Measurements from ENCODE around the gene EMC8.

Gene EMC8

DNA sequence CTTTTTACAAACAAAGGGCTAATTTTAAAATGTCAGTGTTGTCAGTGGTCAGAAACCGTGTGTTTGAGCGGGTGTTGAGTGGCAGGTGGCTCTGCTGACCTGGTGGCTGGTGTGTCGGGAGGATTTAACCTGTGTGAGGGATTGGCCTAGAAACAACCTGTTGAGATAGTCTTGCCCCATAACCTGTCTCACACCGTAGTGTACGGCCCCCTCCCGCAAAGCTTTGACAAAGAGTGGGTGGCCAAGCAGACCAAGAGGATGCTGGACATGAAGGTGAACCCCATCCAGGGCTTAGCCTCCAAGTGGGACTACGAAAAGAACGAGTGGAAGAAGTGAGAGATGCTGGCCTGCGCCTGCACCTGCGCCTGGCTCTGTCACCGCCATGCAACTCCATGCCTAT, 7.2 kb upstream of the EMC8 start:
- H3K4me3 ChIP-seq (ENCODE audit: low read depth, low read length), result no peak overlapping the region
- TF ChIP-seq, protein P1, sequence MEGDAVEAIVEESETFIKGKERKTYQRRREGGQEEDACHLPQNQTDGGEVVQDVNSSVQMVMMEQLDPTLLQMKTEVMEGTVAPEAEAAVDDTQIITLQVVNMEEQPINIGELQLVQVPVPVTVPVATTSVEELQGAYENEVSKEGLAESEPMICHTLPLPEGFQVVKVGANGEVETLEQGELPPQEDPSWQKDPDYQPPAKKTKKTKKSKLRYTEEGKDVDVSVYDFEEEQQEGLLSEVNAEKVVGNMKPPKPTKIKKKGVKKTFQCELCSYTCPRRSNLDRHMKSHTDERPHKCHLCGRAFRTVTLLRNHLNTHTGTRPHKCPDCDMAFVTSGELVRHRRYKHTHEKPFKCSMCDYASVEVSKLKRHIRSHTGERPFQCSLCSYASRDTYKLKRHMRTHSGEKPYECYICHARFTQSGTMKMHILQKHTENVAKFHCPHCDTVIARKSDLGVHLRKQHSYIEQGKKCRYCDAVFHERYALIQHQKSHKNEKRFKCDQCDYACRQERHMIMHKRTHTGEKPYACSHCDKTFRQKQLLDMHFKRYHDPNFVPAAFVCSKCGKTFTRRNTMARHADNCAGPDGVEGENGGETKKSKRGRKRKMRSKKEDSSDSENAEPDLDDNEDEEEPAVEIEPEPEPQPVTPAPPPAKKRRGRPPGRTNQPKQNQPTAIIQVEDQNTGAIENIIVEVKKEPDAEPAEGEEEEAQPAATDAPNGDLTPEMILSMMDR (IDR thresholded peaks at IDR 0.05; ENCODE audit: insufficient read depth, low read depth, low read length, missing control alignments), result no peak
- DNase-seq (ENCODE audit: low read depth), result no peak

- TF ChIP-seq, protein P1 (IDR thresholded peaks at IDR 0.05; ENCODE audit: insufficient read depth, low read depth, low read length, missing control alignments), result no peak
- DNase-seq (ENCODE audit: low read depth), result no peak
- no peak overlapping the region for H3K4me3 ChIP-seq (ENCODE audit: low read depth, low read length)
Measured at GRCh38 chr16:85805442-85806045, 6.2 kb upstream of the EMC8 start.

DNA sequence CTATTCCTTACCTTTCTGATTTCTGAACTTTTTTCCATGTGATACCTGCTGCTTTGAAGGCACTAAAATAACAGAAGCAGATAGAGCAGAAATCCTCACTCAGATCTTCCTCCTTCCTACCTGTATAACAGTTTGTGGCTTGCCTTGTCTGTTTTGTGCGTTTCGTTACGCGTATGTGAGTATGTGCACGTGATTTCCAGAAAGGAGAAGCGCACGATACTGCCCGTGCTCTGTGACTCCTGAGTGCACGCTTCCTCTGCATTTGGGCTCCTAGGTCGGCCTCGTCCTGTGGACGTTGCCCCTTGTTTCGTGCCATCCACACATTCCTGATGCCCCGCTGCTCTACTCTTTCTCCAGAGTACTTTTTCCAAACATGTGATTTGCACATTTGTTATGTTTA, 4.2 kb upstream of the EMC8 start:
- DNase-seq (ENCODE audit: low read depth), result no peak
- TF ChIP-seq, protein P1 (IDR thresholded peaks at IDR 0.05; ENCODE audit: insufficient read depth, low read depth, low read length, missing control alignments), result no peak
- H3K4me3 ChIP-seq (ENCODE audit: low read depth, low read length), result no peak overlapping the region

GRCh38 chr16:85800321-85800669, 951 bp upstream of the EMC8 start:
- TF ChIP-seq, protein P1 (IDR thresholded peaks at IDR 0.05; ENCODE audit: insufficient read depth, low read depth, low read length, missing control alignments), result no peak
- peak overlapping the region; percentile 75 for H3K4me3 ChIP-seq (ENCODE audit: low read depth, low read length)
- DNase-seq (ENCODE audit: low read depth), result peak; percentile 33

DNA sequence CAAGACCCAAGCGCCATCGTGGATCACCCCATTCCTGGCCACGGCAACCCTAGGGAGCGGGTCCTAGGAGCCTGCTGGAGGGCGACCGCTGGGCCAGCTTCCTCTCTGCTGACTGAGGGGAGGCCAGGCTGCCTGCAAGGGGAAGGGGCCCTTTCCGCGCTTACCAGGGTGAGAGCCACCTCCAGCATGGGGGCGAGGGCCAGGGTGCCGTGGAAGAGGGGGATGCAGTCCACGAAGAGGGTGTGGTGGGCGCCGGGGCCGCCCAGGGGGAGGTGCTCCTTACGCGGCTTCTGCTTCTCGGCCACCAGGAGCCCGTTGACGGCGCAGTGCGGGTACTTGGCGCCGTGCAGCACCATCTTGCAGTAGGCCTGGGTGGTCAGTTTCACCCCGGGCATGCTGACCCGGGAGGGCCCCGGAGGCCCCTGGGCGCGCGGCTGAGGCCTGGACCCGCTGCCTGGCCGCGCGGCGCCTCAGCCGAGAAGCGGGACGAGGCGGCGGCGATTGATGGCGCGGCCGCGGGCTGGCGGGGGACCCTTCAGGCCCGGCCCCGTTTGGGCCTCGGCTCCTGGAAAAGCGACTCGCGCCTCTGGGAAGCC, 345 bp downstream of the EMC8 start:
- peak overlapping the region; percentile 75 for H3K4me3 ChIP-seq (ENCODE audit: low read depth, low read length)
- peak; percentile 53 for DNase-seq (ENCODE audit: low read depth)
- TF ChIP-seq, protein P1 (IDR thresholded peaks at IDR 0.05; ENCODE audit: insufficient read depth, low read depth, low read length, missing control alignments), result no peak

DNA sequence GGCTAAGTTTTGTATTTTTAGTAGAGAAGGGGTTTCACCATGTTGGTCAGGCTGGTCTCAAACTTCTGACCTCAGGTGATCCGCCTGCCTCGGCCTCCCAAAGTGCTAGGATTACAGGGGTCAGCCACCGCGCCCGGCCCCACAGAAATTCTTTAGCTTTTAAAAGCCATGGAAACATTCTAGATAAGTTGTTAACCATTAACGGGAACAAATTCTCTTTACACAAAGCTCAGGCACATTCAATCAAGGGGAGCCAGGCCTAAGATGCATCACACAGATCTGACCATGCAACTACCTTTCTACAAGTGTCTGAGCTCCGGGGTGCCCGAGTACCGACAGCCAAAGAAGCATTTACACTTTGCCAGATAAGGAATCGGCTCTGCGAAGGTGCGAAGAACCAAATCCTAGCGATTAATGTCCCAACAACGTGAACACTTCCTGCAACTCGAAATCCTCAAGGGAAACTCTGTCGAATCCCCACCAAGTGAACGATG, 1.0 kb downstream of the EMC8 start:
- TF ChIP-seq, protein P1 (IDR thresholded peaks at IDR 0.05; ENCODE audit: insufficient read depth, low read depth, low read length, missing control alignments), result no peak
- DNase-seq (ENCODE audit: low read depth), result no peak
- peak overlapping the region; percentile 75 for H3K4me3 ChIP-seq (ENCODE audit: low read depth, low read length)

DNA sequence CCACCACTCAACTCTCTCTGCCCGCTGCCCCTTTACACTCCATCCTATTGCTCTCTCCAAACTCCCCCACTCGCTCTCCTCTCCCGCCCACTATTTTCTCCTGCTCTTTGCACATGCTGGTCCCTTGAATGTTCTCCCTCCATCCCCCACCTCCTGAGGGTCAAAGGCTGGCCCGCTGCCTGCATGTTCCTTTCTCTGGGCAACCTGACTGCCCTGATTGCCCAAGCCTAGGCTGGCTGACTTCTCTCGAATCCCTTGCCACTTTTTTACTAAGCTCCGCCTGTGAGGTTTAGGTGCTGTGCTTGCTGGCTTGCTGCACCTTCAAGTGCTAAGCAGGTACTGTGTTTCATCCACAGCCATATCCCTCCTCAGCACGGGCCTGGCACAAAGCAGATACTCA, 2.7 kb downstream of the EMC8 start:
- no peak overlapping the region for H3K4me3 ChIP-seq (ENCODE audit: low read depth, low read length)
- DNase-seq (ENCODE audit: low read depth), result no peak
- TF ChIP-seq, protein P1 (IDR thresholded peaks at IDR 0.05; ENCODE audit: insufficient read depth, low read depth, low read length, missing control alignments), result no peak

All from GM12865 (cell line).